Panc1 (cell line): ENCODE results near the gene CYB5R2. TPM values are rescaled to one million over a fixed set of nuclear protein-coding genes. Genes with fewer than 3 reads are reported as not detected.
A peak's percentile ranks its signal among the peaks of the same experiment; 100 is the strongest.
"Not testable (repeated sequence)": the region's sequence is repeated elsewhere in the genome, so short reads cannot be mapped to it uniquely, and the experiment has no call there.

Experiments
- ATAC-seq: fragments of 200-7000 bp; cut with Tn5 transposase; 2 replicates; pipeline ENCODE4 v1.9.1; 2020; ENCODE audit warnings: mild to moderate bottlenecking, moderate library complexity
- BruUV-seq: library from RNA; stranded (reverse); fragments of 400-500 nt; replicated peaks from 2 replicates; lab custom pipeline; 2021; lab: Mats Ljungman, UMichigan
- CTCF ChIA-PET: fragments of 300-600 bp; sonication (Branson Sonifier 250); formaldehyde crosslinking; loops from one replicate; lab custom pipeline; 2022; ENCODE audit warnings: antibody characterized with exemption; lab: Charles Lee
- POLR2A ChIA-PET: fragments of 300-600 bp; sonication (Branson Sonifier 250); formaldehyde crosslinking; loops from one replicate; lab custom pipeline; 2022; ENCODE audit warnings: antibody characterized with exemption; lab: Charles Lee
- DNase-seq: peaks from one replicate; pipeline ENCODE4 v3.0.0-alpha.2; 2010; ENCODE audit warnings: low read depth, low spot score
- H3K27ac ChIP-seq: 2 replicates; pipeline ENCODE4 v1.5.1; 2011; ENCODE audit warnings: mild to moderate bottlenecking, low read length, inconsistent platforms
- H3K27me3 ChIP-seq: fragments of 200-500 bp; sonication (Bioruptor generic); 2 replicates; pipeline ENCODE4 v1.6.0; 2014; ENCODE audit warnings: low read length, inconsistent platforms; ENCODE audit not compliant: control insufficient read depth, insufficient read depth
- H3K36me3 ChIP-seq: fragments of 200-500 bp; sonication (Bioruptor generic); 2 replicates; pipeline ENCODE4 v1.5.1; 2014; ENCODE audit warnings: inconsistent platforms, mild to moderate bottlenecking, low read length, moderate library complexity; ENCODE audit not compliant: control insufficient read depth, insufficient read depth
- H3K4me1 ChIP-seq: 2 replicates; pipeline ENCODE4 v1.5.1; 2011; ENCODE audit warnings: inconsistent platforms, mild to moderate bottlenecking, low read length, moderate library complexity; ENCODE audit not compliant: control insufficient read depth, insufficient read depth
- H3K4me3 ChIP-seq, 2 experiments: 2 replicates each; pipeline ENCODE4 v1.5.1; 2011 to 2012; ENCODE audit warnings: low read depth in 2 of 2, low read length in 2 of 2, mild to moderate bottlenecking in 2 of 2, inconsistent platforms in 1 of 2, moderate library complexity in 1 of 2
- H3K9me3 ChIP-seq: fragments of 200-500 bp; sonication (Bioruptor generic); 2 replicates; pipeline ENCODE4 v1.5.1; 2014; ENCODE audit warnings: low read depth, mild to moderate bottlenecking, inconsistent platforms, low read length, moderate library complexity; ENCODE audit not compliant: control insufficient read depth, insufficient read depth
- POLR2AphosphoS5 ChIP-seq: IDR thresholded peaks from 2 replicates; pipeline ENCODE4 v1.6.1; 2012; ENCODE audit warnings: mild to moderate bottlenecking, low read depth, low read length, moderate library complexity
- SIN3A ChIP-seq: IDR thresholded peaks from 2 replicates; pipeline ENCODE4 v1.6.1; 2012; ENCODE audit warnings: low read depth, mild to moderate bottlenecking, low read length, moderate library complexity, borderline replicate concordance; ENCODE audit not compliant: insufficient read depth
- TCF7L2 ChIP-seq: IDR thresholded peaks from 2 replicates; pipeline ENCODE4 v1.6.1; 2011; ENCODE audit warnings: mild to moderate bottlenecking, low read depth, low read length, inconsistent platforms
- in situ Hi-C: cut with HindIII; loops from 2 replicates; pipeline ENCODE4 v1.10.0; 2016; ENCODE audit warnings: low sequenced_read_pairs, low pct_unique_long_range_greater_than_20kb
- intact Hi-C: fragments of 100-400 bp; cut with micrococcal nuclease; formaldehyde crosslinking; loops from one replicate; pipeline ENCODE4 v1.10.0; 2022; ENCODE audit not compliant: unreplicated experiment
- total RNA-seq: library from RNA; stranded (reverse); gene quantifications from one replicate; pipeline ENCODE4 v1.2.1, GENCODE V29; 2021; ENCODE audit not compliant: unreplicated experiment
- TF ChIP-seq, protein P1 (sequence below), 2 experiments: IDR thresholded peaks; 2 replicates each; pipeline ENCODE4 v1.6.1; 2011 to 2012; ENCODE audit warnings: low read depth in 2 of 2, control low read depth in 1 of 2, low read length in 1 of 2, mild to moderate bottlenecking in 1 of 2, moderate library complexity in 1 of 2; ENCODE audit not compliant: insufficient read depth in 1 of 2
- TF ChIP-seq, protein P2 (sequence below): fragments of 450-650 bp; IDR thresholded peaks from 2 replicates; pipeline ENCODE4 v1.5.1; 2017; ENCODE audit warnings: mild to moderate bottlenecking

The CYB5R2 gene
- total RNA-seq, 1 experiment from 2014 or later: 46.3 TPM

DNA sequence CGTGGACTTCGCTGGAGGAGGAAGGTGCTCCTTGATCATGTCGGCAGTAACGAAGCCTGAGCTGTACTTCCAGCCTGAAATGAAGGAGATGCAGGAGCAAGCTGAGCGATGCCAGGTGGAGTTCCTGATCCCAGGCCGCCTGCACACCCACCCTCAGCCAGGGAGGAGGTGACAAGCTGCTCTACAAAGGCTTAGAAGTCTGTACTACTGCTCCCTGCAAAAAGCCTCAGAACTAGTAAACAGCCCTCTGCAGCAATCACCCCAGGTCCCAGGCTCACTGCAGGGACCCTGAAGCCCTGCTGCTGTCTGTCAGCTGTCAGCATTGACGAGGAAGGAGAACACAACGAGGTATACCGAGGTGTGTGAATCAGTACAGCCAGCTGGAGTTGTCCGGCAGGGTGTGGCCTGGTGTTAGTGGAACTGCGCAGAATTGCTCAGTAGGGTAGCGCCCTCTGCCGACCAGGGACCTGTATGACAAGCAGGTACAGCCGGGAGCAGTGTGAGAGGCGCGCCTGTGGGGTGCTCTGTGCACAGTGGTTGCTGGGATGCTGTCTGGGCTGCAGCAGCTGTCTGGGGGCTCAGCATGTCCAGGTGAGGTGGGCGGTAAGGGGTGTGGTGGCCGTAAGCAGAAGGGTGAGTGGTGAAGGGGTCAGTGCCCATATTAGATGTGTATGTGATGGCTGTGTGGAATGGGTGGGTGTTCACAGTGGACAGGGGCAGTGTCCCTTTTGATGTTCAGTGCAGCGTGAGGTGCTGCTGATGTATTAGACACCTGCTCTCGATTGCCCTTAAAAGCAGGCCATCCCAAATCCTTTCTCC lies 7.6 kb downstream of the CYB5R2 start:
- CTCF ChIA-PET: interaction anchor here (0.6 to 3.1 kb wide), 7 partner anchors 8 to 225 kb away, joined by 3 to 21 read pairs (median 6); partner anchors contain the start of gene PPFIBP2
- in situ Hi-C loops: no loop called here

DNA sequence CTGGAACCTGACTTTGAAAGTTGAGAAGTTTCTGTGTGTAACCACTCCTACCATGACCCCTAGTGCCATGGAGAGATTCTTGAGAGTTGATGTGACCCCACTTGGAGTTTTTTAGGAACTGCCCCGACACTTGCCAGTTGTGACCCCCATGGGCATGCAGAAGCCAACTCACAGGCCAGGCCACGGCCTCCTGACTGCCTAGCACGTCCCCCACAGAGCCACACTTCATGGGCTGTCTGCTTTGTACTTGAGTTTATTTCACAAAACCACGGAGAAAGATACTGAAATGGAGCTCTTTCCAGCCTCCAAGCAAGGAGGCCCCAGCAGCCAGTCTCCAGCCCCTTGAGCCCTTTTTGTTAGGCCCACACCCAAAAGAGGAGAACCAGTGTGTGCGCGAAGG lies 8.4 kb downstream of the CYB5R2 start:
- TF ChIP-seq, protein P1, sequence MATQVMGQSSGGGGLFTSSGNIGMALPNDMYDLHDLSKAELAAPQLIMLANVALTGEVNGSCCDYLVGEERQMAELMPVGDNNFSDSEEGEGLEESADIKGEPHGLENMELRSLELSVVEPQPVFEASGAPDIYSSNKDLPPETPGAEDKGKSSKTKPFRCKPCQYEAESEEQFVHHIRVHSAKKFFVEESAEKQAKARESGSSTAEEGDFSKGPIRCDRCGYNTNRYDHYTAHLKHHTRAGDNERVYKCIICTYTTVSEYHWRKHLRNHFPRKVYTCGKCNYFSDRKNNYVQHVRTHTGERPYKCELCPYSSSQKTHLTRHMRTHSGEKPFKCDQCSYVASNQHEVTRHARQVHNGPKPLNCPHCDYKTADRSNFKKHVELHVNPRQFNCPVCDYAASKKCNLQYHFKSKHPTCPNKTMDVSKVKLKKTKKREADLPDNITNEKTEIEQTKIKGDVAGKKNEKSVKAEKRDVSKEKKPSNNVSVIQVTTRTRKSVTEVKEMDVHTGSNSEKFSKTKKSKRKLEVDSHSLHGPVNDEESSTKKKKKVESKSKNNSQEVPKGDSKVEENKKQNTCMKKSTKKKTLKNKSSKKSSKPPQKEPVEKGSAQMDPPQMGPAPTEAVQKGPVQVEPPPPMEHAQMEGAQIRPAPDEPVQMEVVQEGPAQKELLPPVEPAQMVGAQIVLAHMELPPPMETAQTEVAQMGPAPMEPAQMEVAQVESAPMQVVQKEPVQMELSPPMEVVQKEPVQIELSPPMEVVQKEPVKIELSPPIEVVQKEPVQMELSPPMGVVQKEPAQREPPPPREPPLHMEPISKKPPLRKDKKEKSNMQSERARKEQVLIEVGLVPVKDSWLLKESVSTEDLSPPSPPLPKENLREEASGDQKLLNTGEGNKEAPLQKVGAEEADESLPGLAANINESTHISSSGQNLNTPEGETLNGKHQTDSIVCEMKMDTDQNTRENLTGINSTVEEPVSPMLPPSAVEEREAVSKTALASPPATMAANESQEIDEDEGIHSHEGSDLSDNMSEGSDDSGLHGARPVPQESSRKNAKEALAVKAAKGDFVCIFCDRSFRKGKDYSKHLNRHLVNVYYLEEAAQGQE (IDR thresholded peaks at IDR 0.05; ENCODE audit: insufficient read depth in 1 of 2, low read depth in 2 of 2, low read length in 1 of 2): no peak
- TF ChIP-seq POLR2AphosphoS5: no peak
- TF ChIP-seq, protein P2, sequence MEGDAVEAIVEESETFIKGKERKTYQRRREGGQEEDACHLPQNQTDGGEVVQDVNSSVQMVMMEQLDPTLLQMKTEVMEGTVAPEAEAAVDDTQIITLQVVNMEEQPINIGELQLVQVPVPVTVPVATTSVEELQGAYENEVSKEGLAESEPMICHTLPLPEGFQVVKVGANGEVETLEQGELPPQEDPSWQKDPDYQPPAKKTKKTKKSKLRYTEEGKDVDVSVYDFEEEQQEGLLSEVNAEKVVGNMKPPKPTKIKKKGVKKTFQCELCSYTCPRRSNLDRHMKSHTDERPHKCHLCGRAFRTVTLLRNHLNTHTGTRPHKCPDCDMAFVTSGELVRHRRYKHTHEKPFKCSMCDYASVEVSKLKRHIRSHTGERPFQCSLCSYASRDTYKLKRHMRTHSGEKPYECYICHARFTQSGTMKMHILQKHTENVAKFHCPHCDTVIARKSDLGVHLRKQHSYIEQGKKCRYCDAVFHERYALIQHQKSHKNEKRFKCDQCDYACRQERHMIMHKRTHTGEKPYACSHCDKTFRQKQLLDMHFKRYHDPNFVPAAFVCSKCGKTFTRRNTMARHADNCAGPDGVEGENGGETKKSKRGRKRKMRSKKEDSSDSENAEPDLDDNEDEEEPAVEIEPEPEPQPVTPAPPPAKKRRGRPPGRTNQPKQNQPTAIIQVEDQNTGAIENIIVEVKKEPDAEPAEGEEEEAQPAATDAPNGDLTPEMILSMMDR: no peak
- no peak for TF ChIP-seq SIN3A
- TF ChIP-seq TCF7L2: no peak
- H3K4me3 ChIP-seq: no peak overlapping the region
- ATAC-seq (no peak), DNase-seq (no peak)
- POLR2A ChIA-PET: no interaction called here
- no peaks in the 10 kb centered on the region for H3K4me1 ChIP-seq
- no TSS peak for BruUV-seq
- H3K36me3 ChIP-seq: no peaks in the 10 kb centered on the region
- intact Hi-C loops (loop anchor here (2.0 kb wide), 2 partner anchors 94 to 152 kb away; partner anchors contain the start of gene PPFIBP2), in situ Hi-C loops (no loop called here)
- no peaks in the 10 kb centered on the region for H3K27me3 ChIP-seq
- CTCF ChIA-PET: interaction anchor here (0.6 to 3.1 kb wide), 4 partner anchors 8 to 160 kb away, joined by 6 to 21 read pairs (median 6); no protein-coding TSS in a partner anchor
- H3K27ac ChIP-seq: no peak overlapping the region
- no peaks in the 10 kb centered on the region for H3K9me3 ChIP-seq

More for the DNA sequence above, 7.6 kb downstream of the CYB5R2 start:
- ATAC-seq (peak; percentile 99), DNase-seq (peak; percentile 79)
- POLR2A ChIA-PET: no interaction called here
- no peak for TF ChIP-seq POLR2AphosphoS5
- TF ChIP-seq TCF7L2: no peak
- TF ChIP-seq, protein P2: peak; percentile 97
- no peak for TF ChIP-seq SIN3A
- TF ChIP-seq, protein P1 (IDR thresholded peaks at IDR 0.05; ENCODE audit: insufficient read depth in 1 of 2, low read depth in 2 of 2, low read length in 1 of 2): no peak
- BruUV-seq: no TSS peak
- H3K4me1 ChIP-seq: no peaks in the 10 kb centered on the region
- no peak overlapping the region for H3K4me3 ChIP-seq
- no peaks in the 10 kb centered on the region for H3K9me3 ChIP-seq
- intact Hi-C loops: loop anchor here (2.0 kb wide), 2 partner anchors 95 to 153 kb away; partner anchors contain the start of gene PPFIBP2
- no peak overlapping the region for H3K27ac ChIP-seq
- no peaks in the 10 kb centered on the region for H3K27me3 ChIP-seq
- no peaks in the 10 kb centered on the region for H3K36me3 ChIP-seq

DNA sequence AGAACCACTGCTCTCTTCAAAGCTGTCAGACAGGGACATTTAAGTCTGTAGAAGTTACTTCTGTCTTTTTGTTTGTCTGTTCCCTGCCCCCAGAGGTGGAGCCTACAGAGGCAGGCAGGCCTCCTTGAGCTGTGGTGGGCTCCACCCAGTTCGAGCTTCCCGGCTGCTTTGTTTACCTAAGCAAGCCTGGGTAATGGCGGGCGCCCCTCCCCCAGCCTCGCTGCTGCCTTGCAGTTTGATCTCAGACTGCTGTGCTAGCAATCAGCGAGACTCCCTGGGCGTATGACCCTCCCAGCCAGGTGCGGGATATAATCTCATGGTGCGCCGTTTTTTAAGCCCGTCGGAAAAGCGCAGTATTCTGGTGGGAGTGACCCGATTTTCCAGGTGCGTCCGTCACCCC lies 9.8 kb downstream of the CYB5R2 start:
- DNase-seq, CTCF ChIA-PET, H3K27me3 ChIP-seq, H3K4me1 ChIP-seq, H3K36me3 ChIP-seq, H3K27ac ChIP-seq, POLR2A ChIA-PET, H3K4me3 ChIP-seq, BruUV-seq, intact Hi-C loops, ATAC-seq, in situ Hi-C loops, H3K9me3 ChIP-seq: not testable (repeated sequence)
